ENCODE data around the gene ATP2B2. TPM values are rescaled to one million over a fixed set of nuclear protein-coding genes. Genes with fewer than 3 reads are reported as not detected.

Gene ATP2B2
- total and polyA plus RNA-seq, 9 of the 15 experiments (the other 6 are each of a cell fraction or from before 2014, with no cell fraction given), result 0.06 TPM; not detected in 8

GRCh38 chr3:10368512-10368911 lies 136.9 kb downstream of the ATP2B2 start (continued):
- TF ChIP-seq NELFE (IDR thresholded peaks at IDR 0.05; ENCODE audit: insufficient read depth, insufficient read length) (no peak), EHMT2 (IDR thresholded peaks at IDR 0.05) (peak; percentile 78), SIN3B (IDR thresholded peaks at IDR 0.05; ENCODE audit: low read depth) (no peak), HDAC1 (IDR thresholded peaks at IDR 0.05) (0 out of 4 replicates have a peak, but pooled peaks of 1 of the 2 experiments have one; percentile 19), ZNF407 (IDR thresholded peaks at IDR 0.05; ENCODE audit: low read depth) (peak; percentile 19; the same call in 1 of the 2 replicates), ZNF124 (CRISPR knock-in tag; IDR thresholded peaks at IDR 0.05) (no peak), RBM15 (IDR thresholded peaks at IDR 0.05; ENCODE audit: insufficient read depth, low read length) (no peak), HNRNPL (IDR thresholded peaks at IDR 0.05; ENCODE audit: low read depth, low read length) (no peak), CBX8 (IDR thresholded peaks at IDR 0.05; ENCODE audit: borderline replicate concordance, extremely low read depth, low read depth, low read length, poor library complexity, severe bottlenecking) (no peak), ZNF280A (IDR thresholded peaks at IDR 0.05; ENCODE audit: low read depth, partially characterized antibody) (no peak), LARP7 (IDR thresholded peaks at IDR 0.05) (0 out of 2 replicates have a peak, but pooled peaks have one; percentile 37), TSC22D4 (tag; IDR thresholded peaks at IDR 0.05) (peak; percentile 40; the same call in 1 of the 2 replicates), KLF1 (tag; IDR thresholded peaks at IDR 0.05) (no peak), PREB (CRISPR knock-in tag; IDR thresholded peaks at IDR 0.05) (no peak), POLR2B (IDR thresholded peaks at IDR 0.05; ENCODE audit: low read depth, partially characterized antibody) (no peak), BDP1 (IDR thresholded peaks at IDR 0.05; ENCODE audit: insufficient read depth, insufficient read length) (no peak), PYGO2 (tag; IDR thresholded peaks at IDR 0.05) (no peak), ELF4 (CRISPR knock-in tag; IDR thresholded peaks at IDR 0.05) (no peak), SAFB (IDR thresholded peaks at IDR 0.05; ENCODE audit: borderline replicate concordance, low read depth, low read length) (no peak)
